H9 (cell line): Measurements from ENCODE around the gene KREMEN1. TPM values are rescaled to one million over a fixed set of nuclear protein-coding genes. Genes with fewer than 3 reads are reported as not detected.

Experiments
- DNase-seq: peaks from one replicate; pipeline ENCODE4 v3.0.0-alpha.2; 2017
- H2AFZ ChIP-seq: one replicate; pipeline ENCODE4 v1.6.1; 2013; ENCODE audit warnings: mild to moderate bottlenecking, low read length, control low read depth, moderate library complexity
- H2AK5ac ChIP-seq: 2 replicates; pipeline ENCODE4 v1.6.1; 2013; ENCODE audit warnings: low read length, control low read depth, mixed read lengths; ENCODE audit not compliant: insufficient read length
- H2BK120ac ChIP-seq: one replicate; pipeline ENCODE4 v1.6.1; 2013; ENCODE audit warnings: low read depth, mild to moderate bottlenecking, low read length, control low read depth, inconsistent platforms; ENCODE audit not compliant: poor library complexity, severe bottlenecking
- H2BK12ac ChIP-seq: 2 replicates; pipeline ENCODE4 v1.6.1; 2013; ENCODE audit warnings: low read length, control low read depth, mixed read lengths, low read depth; ENCODE audit not compliant: insufficient read length
- H2BK15ac ChIP-seq: 2 replicates; pipeline ENCODE4 v1.6.1; 2013; ENCODE audit warnings: low read depth, low read length, control low read depth
- H2BK20ac ChIP-seq: one replicate; pipeline ENCODE4 v1.6.1; 2013; ENCODE audit warnings: low read depth, mild to moderate bottlenecking, low read length, control low read depth, inconsistent platforms; ENCODE audit not compliant: poor library complexity, severe bottlenecking
- H2BK5ac ChIP-seq: 2 replicates; pipeline ENCODE4 v1.6.1; 2013; ENCODE audit warnings: low read length, control low read depth, mixed read lengths; ENCODE audit not compliant: insufficient read length
- H3K14ac ChIP-seq: 2 replicates; pipeline ENCODE4 v1.6.1; 2013; ENCODE audit warnings: low read length, control low read depth; ENCODE audit not compliant: insufficient read depth
- H3K18ac ChIP-seq: 2 replicates; pipeline ENCODE4 v1.6.1; 2013; ENCODE audit warnings: low read depth, mild to moderate bottlenecking, mixed read lengths, low read length, control low read depth; ENCODE audit not compliant: insufficient read length
- H3K23ac ChIP-seq: 2 replicates; pipeline ENCODE4 v1.6.1; 2013; ENCODE audit warnings: low read length, control low read depth, mixed read lengths, low read depth; ENCODE audit not compliant: insufficient read length
- H3K23me2 ChIP-seq: 2 replicates; pipeline ENCODE4 v1.6.1; 2013; ENCODE audit warnings: low read depth, mild to moderate bottlenecking, mixed read lengths, low read length, control low read depth; ENCODE audit not compliant: insufficient read length, poor library complexity, severe bottlenecking
- H3K27ac ChIP-seq: 2 replicates; pipeline ENCODE4 v1.5.1; 2013; ENCODE audit warnings: low read length, control low read depth, mixed read lengths, low read depth; ENCODE audit not compliant: insufficient read length
- H3K27me3 ChIP-seq: 2 replicates; pipeline ENCODE4 v1.6.1; 2013; ENCODE audit warnings: low read length, control low read depth, inconsistent platforms; ENCODE audit not compliant: insufficient read depth
- H3K4ac ChIP-seq: 2 replicates; pipeline ENCODE4 v1.6.1; 2013; ENCODE audit warnings: low read depth, mild to moderate bottlenecking, control low read depth, inconsistent platforms, low read length, moderate library complexity
- H3K4me1 ChIP-seq: 2 replicates; pipeline ENCODE4 v1.6.1; 2013; ENCODE audit warnings: low read length, control low read depth, inconsistent platforms; ENCODE audit not compliant: insufficient read depth
- H3K4me2 ChIP-seq: 2 replicates; pipeline ENCODE4 v1.6.1; 2013; ENCODE audit warnings: low read length, control low read depth, mixed read lengths; ENCODE audit not compliant: insufficient read length, insufficient read depth
- H3K56ac ChIP-seq: 2 replicates; pipeline ENCODE4 v1.6.1; 2013; ENCODE audit warnings: low read depth, mild to moderate bottlenecking, mixed read lengths, low read length, control low read depth; ENCODE audit not compliant: insufficient read length
- H3K79me1 ChIP-seq: 2 replicates; pipeline ENCODE4 v1.6.1; 2013; ENCODE audit warnings: low read depth, mild to moderate bottlenecking, moderate library complexity, low read length, control low read depth, inconsistent platforms; ENCODE audit not compliant: insufficient read depth, poor library complexity, severe bottlenecking
- H3K79me2 ChIP-seq: 2 replicates; pipeline ENCODE4 v1.6.1; 2013; ENCODE audit warnings: low read length, control low read depth, inconsistent platforms; ENCODE audit not compliant: insufficient read depth
- H3K9ac ChIP-seq: 2 replicates; pipeline ENCODE4 v1.6.1; 2013; ENCODE audit warnings: low read length, control low read depth, mixed read lengths; ENCODE audit not compliant: insufficient read length; ENCODE audit errors: extremely low read depth
- H3K9me3 ChIP-seq: one replicate; pipeline ENCODE4 v1.6.1; 2013; ENCODE audit warnings: low read depth, low read length, inconsistent platforms; ENCODE audit not compliant: control insufficient read depth
- H3T11ph ChIP-seq: one replicate; pipeline ENCODE4 v1.6.1; 2013; ENCODE audit warnings: mild to moderate bottlenecking, low read length, control low read depth, inconsistent platforms
- H4K20me1 ChIP-seq: one replicate; pipeline ENCODE4 v1.6.1; 2013; ENCODE audit not compliant: control insufficient read depth, insufficient read length, insufficient read depth
- H4K5ac ChIP-seq: 2 replicates; pipeline ENCODE4 v1.6.1; 2013; ENCODE audit warnings: low read depth, mild to moderate bottlenecking, mixed read lengths, low read length, control low read depth; ENCODE audit not compliant: insufficient read length
- H4K8ac ChIP-seq: replicated peaks from 2 replicates; pipeline ENCODE4 v1.6.1; 2013; ENCODE audit warnings: low read length, control low read depth, mixed read lengths, low read depth; ENCODE audit not compliant: insufficient read length
- H4K91ac ChIP-seq: 2 replicates; pipeline ENCODE4 v1.6.1; 2013; ENCODE audit warnings: low read depth, mild to moderate bottlenecking, moderate library complexity, mixed read lengths, low read length, control low read depth; ENCODE audit not compliant: insufficient read length
- H3K27ac Mint-ChIP-seq, 3 experiments: 2 replicates in 2 of 3; 3 replicates in 1 of 3; pipeline ENCODE4 v1.8.0; 2020 to 2021; ENCODE audit warnings: mixed read lengths in 3 of 3, mild to moderate bottlenecking in 1 of 3, moderate library complexity in 1 of 3
- H3K27me3 Mint-ChIP-seq: 2 replicates; pipeline ENCODE4 v1.8.0; 2021; ENCODE audit warnings: low read depth, mild to moderate bottlenecking, moderate library complexity, mixed read lengths
- H3K36me3 Mint-ChIP-seq, 3 experiments: 2 replicates in 2 of 3; 3 replicates in 1 of 3; pipeline ENCODE4 v1.8.0; 2020 to 2021; ENCODE audit warnings: low read depth in 3 of 3, mixed read lengths in 3 of 3; ENCODE audit not compliant: insufficient read depth in 1 of 3
- H3K4me1 Mint-ChIP-seq, 2 experiments: 2 replicates each; pipeline ENCODE4 v1.8.0; 2020; ENCODE audit warnings: mixed read lengths in 2 of 2
- H3K4me3 Mint-ChIP-seq, 2 experiments: 2 replicates in 1 of 2; 3 replicates in 1 of 2; pipeline ENCODE4 v1.8.0; 2020 to 2021; ENCODE audit warnings: mild to moderate bottlenecking in 2 of 2, mixed read lengths in 2 of 2, moderate library complexity in 1 of 2
- H3K9me3 Mint-ChIP-seq, 2 experiments: 2 replicates in 1 of 2; 3 replicates in 1 of 2; pipeline ENCODE4 v1.8.0; 2020; ENCODE audit warnings: mild to moderate bottlenecking in 2 of 2, mixed read lengths in 2 of 2, moderate library complexity in 1 of 2
- CTCF ChIP-seq: fragments of 200-600 bp; sonication (generic); conservative IDR thresholded peaks from 3 replicates; pipeline ENCODE4 v1.8.0; 2021; ENCODE audit warnings: antibody characterized with exemption, mild to moderate bottlenecking
- WGBS: extraction: QIAGEN DNeasy Blood & Tissue Kit; methylation state at CpG from one replicate; pipeline ENCODE4 v1.1.7; 2013; ENCODE audit warnings: missing lambda C conversion rate, low lambda C conversion rate, mixed read lengths; ENCODE audit not compliant: insufficient read length; ENCODE audit errors: extremely low coverage; 5-methylcytosine and 5-hydroxymethylcytosine counted together
- total RNA-seq: library from RNA; stranded (reverse); gene quantifications from 2 replicates; pipeline ENCODE4 v1.2.1, GENCODE V29; 2021

The KREMEN1 gene
- total RNA-seq, 1 experiment from 2014 or later: 2.4 TPM

GRCh38 chr22:29152954-29153719, 80.3 kb downstream of the KREMEN1 start:
- DNase-seq: peak; percentile 23
- H3K27me3 ChIP-seq: no peaks in the 10 kb centered on the region
- no peak for TF ChIP-seq CTCF
- H3K27me3 Mint-ChIP-seq: peaks cover 11% of the 10 kb centered on the region
- no peak overlapping the region for H2BK15ac ChIP-seq
- H3K4me2 ChIP-seq: no peak overlapping the region
- no CpG with 5 or more reads among the region's 12 CpGs for WGBS
- H3K9me3 ChIP-seq: no peaks in the 10 kb centered on the region
- no peak overlapping the region for H3K9ac ChIP-seq
- no peaks in the 10 kb centered on the region; a peak in 1 of 5 replicates for H3K9me3 Mint-ChIP-seq
- H3K79me2 ChIP-seq: no peaks in the 10 kb centered on the region
- H4K5ac ChIP-seq: no peak overlapping the region
- H2BK20ac ChIP-seq: no peak overlapping the region
- no peak overlapping the region; the same call in 1 of the 2 replicates for H3K4ac ChIP-seq
- no peak overlapping the region for H2BK5ac ChIP-seq
- no peak overlapping the region for H2BK12ac ChIP-seq
- H3K27ac ChIP-seq: no peak overlapping the region
- H3K18ac ChIP-seq: no peak overlapping the region
- no peaks in the 10 kb centered on the region for H4K20me1 ChIP-seq
- H3K4me1 Mint-ChIP-seq: peaks cover 38 to 63% of the 10 kb centered on the region in 2 experiments
- no peak overlapping the region for H3K23ac ChIP-seq
- H3K23me2 ChIP-seq: no peaks in the 10 kb centered on the region
- H4K91ac ChIP-seq: no peak overlapping the region
- no peak overlapping the region for H2AFZ ChIP-seq
- no peaks in the 10 kb centered on the region for H3K36me3 Mint-ChIP-seq
- peak overlapping the region in 1 of 2 experiments; percentile 1; a peak in 1 of 5 replicates for H3K4me3 Mint-ChIP-seq
- H2AK5ac ChIP-seq: no peak overlapping the region
- no peaks in the 10 kb centered on the region for H3K79me1 ChIP-seq
- no peak overlapping the region; a peak in 2 of 7 replicates for H3K27ac Mint-ChIP-seq
- no peak overlapping the region for H2BK120ac ChIP-seq
- no peak overlapping the region for H3T11ph ChIP-seq
- H3K4me1 ChIP-seq: peaks cover 10% of the 10 kb centered on the region; the same call in 1 of the 2 replicates
- peak overlapping the region; percentile 31; the same call in 1 of the 2 replicates for H3K14ac ChIP-seq
- H4K8ac ChIP-seq: no peak overlapping the region
- H3K56ac ChIP-seq: no peak overlapping the region
